Gastrocnemius medialis (tissue), 4 donors: ENCODE results near the gene C1GALT1.

Experiments
- POLR2A ChIP-seq, 2 donors: fragments of 450-650 bp; IDR thresholded peaks; one replicate each; pipeline ENCODE4 v1.6.1; 2017; ENCODE audit warnings: antibody characterized with exemption in 2 of 2, mild to moderate bottlenecking in 2 of 2, moderate library complexity in 2 of 2
- TF ChIP-seq, protein P1 (sequence below), 5 experiments: fragments of 450-650 bp in 3 of 5; fragments of 200-600 bp in 2 of 5; sonication (generic) in 2 of 5; IDR thresholded peaks in 4 of 5; conservative IDR thresholded peaks in 1 of 5; 1 replicate in 4 of 5; 2 replicates in 1 of 5; pipeline ENCODE4 v1.5.1; 2016 to 2019; ENCODE audit warnings: antibody characterized with exemption in 5 of 5, mild to moderate bottlenecking in 3 of 5, moderate library complexity in 3 of 5

- TF ChIP-seq, protein P1, sequence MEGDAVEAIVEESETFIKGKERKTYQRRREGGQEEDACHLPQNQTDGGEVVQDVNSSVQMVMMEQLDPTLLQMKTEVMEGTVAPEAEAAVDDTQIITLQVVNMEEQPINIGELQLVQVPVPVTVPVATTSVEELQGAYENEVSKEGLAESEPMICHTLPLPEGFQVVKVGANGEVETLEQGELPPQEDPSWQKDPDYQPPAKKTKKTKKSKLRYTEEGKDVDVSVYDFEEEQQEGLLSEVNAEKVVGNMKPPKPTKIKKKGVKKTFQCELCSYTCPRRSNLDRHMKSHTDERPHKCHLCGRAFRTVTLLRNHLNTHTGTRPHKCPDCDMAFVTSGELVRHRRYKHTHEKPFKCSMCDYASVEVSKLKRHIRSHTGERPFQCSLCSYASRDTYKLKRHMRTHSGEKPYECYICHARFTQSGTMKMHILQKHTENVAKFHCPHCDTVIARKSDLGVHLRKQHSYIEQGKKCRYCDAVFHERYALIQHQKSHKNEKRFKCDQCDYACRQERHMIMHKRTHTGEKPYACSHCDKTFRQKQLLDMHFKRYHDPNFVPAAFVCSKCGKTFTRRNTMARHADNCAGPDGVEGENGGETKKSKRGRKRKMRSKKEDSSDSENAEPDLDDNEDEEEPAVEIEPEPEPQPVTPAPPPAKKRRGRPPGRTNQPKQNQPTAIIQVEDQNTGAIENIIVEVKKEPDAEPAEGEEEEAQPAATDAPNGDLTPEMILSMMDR (IDR thresholded peaks at IDR 0.05 in 4 of 5, conservative IDR thresholded peaks at IDR 0.05 in 1 of 5) = no peak
- TF ChIP-seq POLR2A (IDR thresholded peaks at IDR 0.05) = no peak
Observed at GRCh38 chr7:7169296-7169695, 13.0 kb upstream of the C1GALT1 start.
